Measurements from ENCODE around the gene PSMD11.

DNA sequence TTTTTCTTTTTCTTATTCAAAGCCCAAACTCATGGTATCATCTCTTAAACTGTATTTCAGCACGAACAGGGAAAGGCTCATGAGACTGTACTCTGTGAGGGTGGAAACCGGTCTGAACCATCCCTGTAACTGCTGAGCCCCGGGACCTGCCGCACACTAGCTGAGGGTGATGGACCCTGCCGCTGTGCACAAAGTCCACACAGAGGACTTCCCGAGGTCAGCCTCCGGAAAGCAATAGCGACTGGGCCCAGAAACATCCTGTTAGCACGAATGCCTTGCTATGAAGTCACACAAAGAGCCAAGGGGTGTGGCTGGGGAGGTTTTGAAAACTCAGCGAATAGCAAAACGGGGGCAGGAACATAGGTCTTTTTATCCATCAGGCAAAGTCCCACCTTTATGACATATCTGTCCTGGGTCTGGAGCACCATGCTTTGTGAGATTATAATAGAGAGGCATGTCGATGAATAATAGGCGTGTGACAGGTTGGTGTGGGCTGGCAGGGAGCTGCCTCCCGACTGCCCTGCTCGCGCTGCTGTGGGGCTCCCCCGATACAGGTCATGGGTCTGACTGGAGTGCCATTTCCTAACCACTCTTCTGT, 75.9 kb downstream of the PSMD11 start:
- TF ChIP-seq, protein P1, sequence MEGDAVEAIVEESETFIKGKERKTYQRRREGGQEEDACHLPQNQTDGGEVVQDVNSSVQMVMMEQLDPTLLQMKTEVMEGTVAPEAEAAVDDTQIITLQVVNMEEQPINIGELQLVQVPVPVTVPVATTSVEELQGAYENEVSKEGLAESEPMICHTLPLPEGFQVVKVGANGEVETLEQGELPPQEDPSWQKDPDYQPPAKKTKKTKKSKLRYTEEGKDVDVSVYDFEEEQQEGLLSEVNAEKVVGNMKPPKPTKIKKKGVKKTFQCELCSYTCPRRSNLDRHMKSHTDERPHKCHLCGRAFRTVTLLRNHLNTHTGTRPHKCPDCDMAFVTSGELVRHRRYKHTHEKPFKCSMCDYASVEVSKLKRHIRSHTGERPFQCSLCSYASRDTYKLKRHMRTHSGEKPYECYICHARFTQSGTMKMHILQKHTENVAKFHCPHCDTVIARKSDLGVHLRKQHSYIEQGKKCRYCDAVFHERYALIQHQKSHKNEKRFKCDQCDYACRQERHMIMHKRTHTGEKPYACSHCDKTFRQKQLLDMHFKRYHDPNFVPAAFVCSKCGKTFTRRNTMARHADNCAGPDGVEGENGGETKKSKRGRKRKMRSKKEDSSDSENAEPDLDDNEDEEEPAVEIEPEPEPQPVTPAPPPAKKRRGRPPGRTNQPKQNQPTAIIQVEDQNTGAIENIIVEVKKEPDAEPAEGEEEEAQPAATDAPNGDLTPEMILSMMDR (optimal IDR thresholded peaks at IDR 0.05 in 1 of 3, IDR thresholded peaks at IDR 0.05 in 1 of 3, conservative IDR thresholded peaks at IDR 0.05 in 1 of 3; ENCODE audit: extremely low read depth in 1 of 3, insufficient read depth in 2 of 3, low read length in 3 of 3), result no peak
- no peak for TF ChIP-seq EZH2 (IDR thresholded peaks at IDR 0.05; ENCODE audit: low read length)
